GM23248 (cell line): ENCODE data around the gene LRSAM1.

ENCODE experiments used
- EZH2 ChIP-seq: fragments of 200-600 bp; sonication (generic); IDR thresholded peaks from 2 replicates; pipeline ENCODE4 v1.6.1; 2018; ENCODE audit warnings: antibody characterized with exemption, mild to moderate bottlenecking; ENCODE audit not compliant: insufficient read depth, poor library complexity, severe bottlenecking
- EZH2phosphoT487 ChIP-seq: fragments of 200-600 bp; sonication (generic); IDR thresholded peaks from 2 replicates; pipeline ENCODE4 v1.6.1; 2018; ENCODE audit warnings: antibody characterized with exemption, moderate library complexity, mild to moderate bottlenecking, low read depth; ENCODE audit not compliant: insufficient read depth

GRCh38 chr9:127516835-127517607 is 65.7 kb downstream of the LRSAM1 start:
- TF ChIP-seq EZH2 (no peak), EZH2phosphoT487 (no peak)
